Stomach (tissue), 4 donors: ENCODE measurements around the gene WIPF1.

Source experiments
- EP300 ChIP-seq: sonication (generic); formaldehyde crosslinking; IDR thresholded peaks from one replicate; pipeline ENCODE4 v1.6.1; 2017; ENCODE audit warnings: antibody characterized with exemption
- POLR2A ChIP-seq, 4 donors: fragments of 450-650 bp; IDR thresholded peaks; one replicate each; pipeline ENCODE4 v1.6.1; 2016; ENCODE audit warnings: antibody characterized with exemption in 4 of 4, control low read depth in 2 of 4, mild to moderate bottlenecking in 1 of 4, moderate library complexity in 1 of 4
- POLR2AphosphoS5 ChIP-seq, 3 donors: sonication (generic); formaldehyde crosslinking; IDR thresholded peaks; one replicate each; pipeline ENCODE4 v1.6.1; 2016; ENCODE audit warnings: antibody characterized with exemption in 3 of 3
- TF ChIP-seq, protein P1 (sequence below), 7 experiments: fragments of 450-650 bp in 4 of 7; fragments of 200-600 bp in 3 of 7; sonication (generic) in 3 of 7; IDR thresholded peaks; one replicate each; pipeline ENCODE4 v1.5.1; 2016 to 2019; ENCODE audit warnings: antibody characterized with exemption in 7 of 7, control low read depth in 2 of 7, mild to moderate bottlenecking in 1 of 7

DNA sequence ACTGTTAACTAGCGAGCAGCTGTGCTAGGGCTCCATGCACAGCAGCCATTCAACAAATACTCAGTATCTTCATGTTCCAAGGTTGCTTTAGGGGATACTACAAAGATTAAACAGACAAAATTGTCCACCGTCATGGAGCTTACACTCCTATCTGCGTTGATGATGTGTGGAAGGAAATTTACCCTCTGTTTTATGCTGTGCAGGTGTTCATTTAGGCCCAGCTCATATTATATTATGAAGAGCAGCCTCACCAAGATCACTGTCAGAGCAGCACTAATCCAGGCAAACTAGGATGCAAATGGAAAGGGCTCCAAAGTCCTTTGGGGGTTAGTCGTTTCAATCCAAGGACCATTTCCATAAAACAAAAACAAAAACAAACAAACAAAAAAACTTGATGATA is 13.4 kb upstream of the WIPF1 start:
- TF ChIP-seq, protein P1, sequence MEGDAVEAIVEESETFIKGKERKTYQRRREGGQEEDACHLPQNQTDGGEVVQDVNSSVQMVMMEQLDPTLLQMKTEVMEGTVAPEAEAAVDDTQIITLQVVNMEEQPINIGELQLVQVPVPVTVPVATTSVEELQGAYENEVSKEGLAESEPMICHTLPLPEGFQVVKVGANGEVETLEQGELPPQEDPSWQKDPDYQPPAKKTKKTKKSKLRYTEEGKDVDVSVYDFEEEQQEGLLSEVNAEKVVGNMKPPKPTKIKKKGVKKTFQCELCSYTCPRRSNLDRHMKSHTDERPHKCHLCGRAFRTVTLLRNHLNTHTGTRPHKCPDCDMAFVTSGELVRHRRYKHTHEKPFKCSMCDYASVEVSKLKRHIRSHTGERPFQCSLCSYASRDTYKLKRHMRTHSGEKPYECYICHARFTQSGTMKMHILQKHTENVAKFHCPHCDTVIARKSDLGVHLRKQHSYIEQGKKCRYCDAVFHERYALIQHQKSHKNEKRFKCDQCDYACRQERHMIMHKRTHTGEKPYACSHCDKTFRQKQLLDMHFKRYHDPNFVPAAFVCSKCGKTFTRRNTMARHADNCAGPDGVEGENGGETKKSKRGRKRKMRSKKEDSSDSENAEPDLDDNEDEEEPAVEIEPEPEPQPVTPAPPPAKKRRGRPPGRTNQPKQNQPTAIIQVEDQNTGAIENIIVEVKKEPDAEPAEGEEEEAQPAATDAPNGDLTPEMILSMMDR (IDR thresholded peaks at IDR 0.05), result no peak
- TF ChIP-seq POLR2A (IDR thresholded peaks at IDR 0.05) (no peak), EP300 (no peak), POLR2AphosphoS5 (IDR thresholded peaks at IDR 0.05) (no peak)
